Activated naive CD4-positive, alpha-beta T cell treated with anti-CD3 and anti-CD28 coated beads, Interleukin-2, amount 10 ng/mL, durations not matched to agents 7 days and 5 days (primary cell): Measurements from ENCODE around the gene SLC38A1.
"Not testable (repeated sequence)": the region's sequence is repeated elsewhere in the genome, so short reads cannot be mapped to it uniquely, and the experiment has no call there.

Experiments used
- CTCF ChIA-PET: fragments of 350-600 bp; sonication (Branson Sonifier 250); formaldehyde crosslinking; loops from one replicate; lab custom pipeline; 2021; ENCODE audit warnings: antibody characterized with exemption; lab: Charles Lee
- DNase-seq: peaks from one replicate; pipeline ENCODE4 v3.0.0-alpha.2; 2020
- H3K27ac Mint-ChIP-seq: one replicate; pipeline ENCODE4 v1.8.0; 2021; ENCODE audit warnings: mild to moderate bottlenecking, moderate library complexity, mixed read lengths
- H3K27me3 Mint-ChIP-seq: one replicate; pipeline ENCODE4 v1.8.0; 2021; ENCODE audit warnings: mild to moderate bottlenecking, mixed read lengths
- H3K36me3 Mint-ChIP-seq: one replicate; pipeline ENCODE4 v1.8.0; 2021; ENCODE audit warnings: mixed read lengths
- H3K4me1 Mint-ChIP-seq: one replicate; pipeline ENCODE4 v1.8.0; 2021; ENCODE audit warnings: mixed read lengths
- H3K4me3 Mint-ChIP-seq: one replicate; pipeline ENCODE4 v1.8.0; 2021; ENCODE audit warnings: mild to moderate bottlenecking, moderate library complexity, mixed read lengths
- H3K9me3 Mint-ChIP-seq: one replicate; pipeline ENCODE4 v1.8.0; 2021; ENCODE audit warnings: mixed read lengths

SLC38A1 gene

DNA sequence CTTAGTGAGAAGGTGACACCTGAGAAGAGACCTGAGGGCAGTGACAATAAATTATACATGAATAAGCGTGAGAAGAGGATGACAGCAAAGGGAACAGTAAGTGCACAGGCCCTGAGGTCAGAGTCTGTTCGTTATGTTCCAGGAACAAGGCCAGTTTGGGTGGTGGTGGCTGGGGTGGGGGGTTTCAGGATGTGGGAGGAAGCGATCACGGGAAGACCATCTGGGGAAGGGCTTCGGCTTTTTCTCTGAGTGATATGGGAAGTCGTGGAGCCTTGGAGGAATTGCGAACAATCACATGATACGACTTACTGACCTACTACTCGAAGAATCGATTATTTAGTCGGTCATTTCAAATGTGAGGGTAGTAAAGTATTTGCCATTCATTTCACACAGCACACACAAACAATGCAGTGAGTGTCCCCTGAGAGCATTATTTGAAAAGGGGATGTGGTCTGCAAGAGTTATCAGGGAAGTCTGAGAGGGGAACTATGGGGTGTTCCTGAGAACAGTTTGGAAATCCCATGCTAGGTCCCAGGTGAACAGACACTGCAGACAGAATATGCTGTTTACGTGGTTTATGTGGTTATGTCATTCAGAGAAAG is 94.7 kb downstream of the SLC38A1 start:
- Mint-ChIP-seq H3K4me1 (peaks cover 19% of the 10 kb centered on the region), H3K36me3 (peaks cover 5% of the 10 kb centered on the region), H3K27ac (no peak overlapping the region), H3K27me3 (no peaks in the 10 kb centered on the region), H3K4me3 (no peak overlapping the region), H3K9me3 (no peaks in the 10 kb centered on the region)
- no peak for DNase-seq
- CTCF ChIA-PET: no interaction called here

DNA sequence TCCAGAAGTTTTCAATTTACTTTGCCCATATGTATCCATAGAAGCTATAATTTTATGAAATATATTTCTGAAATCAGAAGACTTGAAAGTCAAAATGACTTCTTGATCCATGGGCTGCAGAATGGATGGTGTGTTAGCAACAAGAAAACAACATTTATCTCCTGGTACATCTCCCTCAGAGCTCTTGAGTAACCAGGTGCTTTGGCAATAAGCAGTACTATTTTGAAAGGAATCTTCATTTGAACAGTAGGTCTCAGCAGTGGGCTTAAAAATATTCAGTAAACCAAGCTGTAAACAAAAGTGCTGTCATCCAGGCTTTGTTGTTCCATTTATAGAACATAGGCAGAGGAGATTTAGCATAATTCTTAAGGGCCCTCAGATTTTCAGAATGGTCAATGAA is 100.4 kb downstream of the SLC38A1 start:
- H3K27me3 Mint-ChIP-seq: no peaks in the 10 kb centered on the region
- no peaks in the 10 kb centered on the region for H3K9me3 Mint-ChIP-seq
- H3K27ac Mint-ChIP-seq: no peak overlapping the region
- no peak for DNase-seq
- H3K4me3 Mint-ChIP-seq: no peak overlapping the region
- no peaks in the 10 kb centered on the region for H3K36me3 Mint-ChIP-seq
- no peaks in the 10 kb centered on the region for H3K4me1 Mint-ChIP-seq
- CTCF ChIA-PET: interaction anchor here (1.4 kb wide), 1 partner anchor 15 kb away, joined by 3 read pairs; no protein-coding TSS in a partner anchor

DNA sequence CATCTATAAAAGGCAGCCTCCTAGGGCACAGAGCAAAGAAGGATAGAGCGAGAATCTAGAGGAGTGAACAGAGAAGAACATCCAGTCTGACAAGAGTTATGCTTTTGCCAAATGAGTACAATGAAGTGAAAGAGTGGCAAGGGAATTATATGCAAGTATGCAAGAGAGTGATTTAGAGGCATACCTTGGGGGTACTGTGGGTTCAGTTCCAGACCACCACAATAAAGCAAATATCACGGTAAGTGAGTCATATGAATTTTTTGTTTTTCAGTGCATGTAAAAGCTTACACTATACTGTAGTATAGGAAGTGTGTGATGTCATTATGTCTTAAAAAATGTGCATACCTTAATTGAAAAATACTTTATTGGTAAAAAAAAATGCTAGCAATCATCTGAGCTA is 101.4 kb downstream of the SLC38A1 start:
- CTCF ChIA-PET: interaction anchor here (1.4 kb wide), 1 partner anchor 14 kb away, joined by 3 read pairs; no protein-coding TSS in a partner anchor
- Mint-ChIP-seq H3K27ac (no peak overlapping the region), H3K9me3 (peaks cover 3% of the 10 kb centered on the region), H3K4me3 (no peak overlapping the region), H3K36me3 (no peaks in the 10 kb centered on the region), H3K27me3 (no peaks in the 10 kb centered on the region), H3K4me1 (no peaks in the 10 kb centered on the region)
- DNase-seq: no peak

DNA sequence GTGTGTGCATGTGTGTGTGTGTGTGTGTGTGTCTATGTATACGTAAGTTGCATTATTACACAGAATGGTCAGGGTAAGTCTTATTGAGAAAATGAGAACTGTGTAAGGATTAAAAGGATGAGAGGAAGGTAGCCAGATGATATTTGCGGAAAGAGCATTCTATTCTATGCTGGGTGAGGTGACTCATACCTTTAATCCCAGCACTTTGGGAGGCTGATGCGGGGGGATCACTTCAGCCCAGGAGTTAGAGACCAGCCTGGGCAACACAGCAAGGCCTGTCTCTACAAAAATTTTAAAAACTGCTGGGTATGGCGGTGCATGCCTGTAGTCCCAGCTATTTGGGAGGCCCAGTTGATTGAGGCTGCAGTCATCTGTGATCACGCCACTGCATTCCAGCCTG is 103.7 kb downstream of the SLC38A1 start:
- Mint-ChIP-seq H3K9me3 (peaks cover 3% of the 10 kb centered on the region), H3K27ac (no peak overlapping the region), H3K36me3 (no peaks in the 10 kb centered on the region), H3K27me3 (no peaks in the 10 kb centered on the region), H3K4me1 (no peaks in the 10 kb centered on the region), H3K4me3 (no peak overlapping the region)
- CTCF ChIA-PET: no interaction called here
- DNase-seq: no peak

DNA sequence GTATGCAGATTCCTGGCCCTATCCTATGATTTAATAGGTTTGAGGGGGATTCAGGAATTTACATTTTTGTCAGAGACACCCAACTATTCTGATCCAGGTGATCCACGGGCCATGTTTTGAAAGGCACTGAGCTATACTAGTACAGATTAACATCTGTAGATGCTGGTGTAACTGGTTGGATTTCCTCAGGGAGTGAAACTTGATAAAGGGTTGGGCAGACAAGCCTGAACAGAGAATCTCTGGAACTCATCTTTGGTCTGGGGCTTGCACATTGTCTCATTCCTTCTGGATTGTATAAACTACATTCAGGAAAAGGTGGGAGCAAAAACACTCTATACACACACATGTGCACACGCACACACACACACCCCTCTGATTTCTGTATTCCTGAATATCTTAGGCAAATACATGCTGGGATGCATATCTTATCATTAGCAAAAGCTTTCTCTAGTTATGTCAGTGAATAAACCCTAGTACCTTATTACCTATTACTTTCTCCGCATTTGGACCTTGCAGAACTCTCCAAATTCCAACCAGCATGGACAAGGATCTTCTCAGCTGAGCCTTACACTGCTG is 104.6 kb downstream of the SLC38A1 start:
- H3K4me3 Mint-ChIP-seq: no peak overlapping the region
- peaks cover 3% of the 10 kb centered on the region for H3K9me3 Mint-ChIP-seq
- H3K4me1 Mint-ChIP-seq: no peaks in the 10 kb centered on the region
- CTCF ChIA-PET: no interaction called here
- no peaks in the 10 kb centered on the region for H3K36me3 Mint-ChIP-seq
- no peaks in the 10 kb centered on the region for H3K27me3 Mint-ChIP-seq
- H3K27ac Mint-ChIP-seq: no peak overlapping the region
- no peak for DNase-seq

DNA sequence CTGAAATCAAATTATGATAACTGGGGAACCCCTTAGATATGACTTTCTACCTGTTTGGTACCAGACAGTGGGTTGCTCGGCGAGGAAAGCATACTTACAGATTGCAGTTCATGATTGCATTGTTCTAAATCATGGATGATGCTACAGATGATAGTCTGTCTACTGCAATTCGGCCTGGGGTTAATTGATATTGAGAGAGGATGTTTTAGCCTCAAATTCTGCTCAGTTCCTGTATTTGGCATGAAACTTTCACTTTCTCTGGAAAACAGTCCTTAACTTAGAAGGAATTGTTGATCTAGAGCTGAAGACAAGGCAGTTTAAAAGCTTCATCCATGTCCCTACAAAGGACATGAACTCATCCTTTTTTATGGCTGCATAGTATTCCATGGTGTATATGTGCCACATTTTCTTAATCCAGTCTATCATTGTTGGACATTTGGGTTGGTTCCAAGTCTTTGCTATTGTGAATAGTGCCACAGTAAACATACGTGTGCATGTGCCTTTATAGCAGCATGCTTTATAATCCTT is 106.2 kb downstream of the SLC38A1 start:
- H3K27ac Mint-ChIP-seq, H3K4me1 Mint-ChIP-seq, H3K4me3 Mint-ChIP-seq, H3K27me3 Mint-ChIP-seq, H3K36me3 Mint-ChIP-seq, DNase-seq, H3K9me3 Mint-ChIP-seq, CTCF ChIA-PET: not testable (repeated sequence)

DNA sequence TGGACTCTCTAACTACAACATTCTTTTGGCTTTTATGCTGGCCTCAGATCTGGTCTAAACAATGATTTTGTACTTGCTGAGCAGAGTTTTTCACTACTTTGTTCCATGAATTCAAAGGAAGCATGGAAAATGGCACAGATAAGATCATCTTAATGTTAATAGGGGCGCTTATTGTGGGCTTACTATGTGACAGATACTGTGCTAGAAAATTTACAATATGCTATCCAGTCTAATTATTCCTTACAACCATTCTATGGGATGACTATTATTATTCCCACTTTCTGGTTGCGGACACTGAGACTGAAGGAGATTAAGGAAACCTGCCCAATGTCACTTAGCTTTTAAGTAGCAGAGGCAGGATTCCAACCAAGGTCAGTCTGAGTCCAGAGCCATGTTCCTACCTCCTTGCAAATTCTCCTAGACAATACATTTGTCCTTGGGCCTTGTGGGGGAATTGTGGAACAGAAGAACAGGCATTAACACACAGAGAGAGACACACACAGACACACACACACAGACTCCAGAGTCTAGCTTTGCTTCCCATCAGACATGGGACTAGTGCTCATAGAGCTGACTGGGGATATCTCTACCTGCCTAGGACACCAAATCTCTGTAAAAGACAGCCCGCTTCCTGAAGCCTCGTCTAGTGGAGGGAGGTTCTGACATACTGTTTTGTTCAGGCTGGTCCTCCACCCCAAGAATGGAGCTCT is 107.7 kb downstream of the SLC38A1 start:
- no peak for DNase-seq
- Mint-ChIP-seq H3K9me3 (peaks cover 9% of the 10 kb centered on the region), H3K27me3 (no peaks in the 10 kb centered on the region), H3K4me1 (peaks cover 4% of the 10 kb centered on the region), H3K27ac (no peak overlapping the region), H3K36me3 (peaks cover 5% of the 10 kb centered on the region), H3K4me3 (no peak overlapping the region)
- CTCF ChIA-PET: interaction anchor here (1.2 kb wide), 1 partner anchor 37 kb away, joined by 3 read pairs; no protein-coding TSS in a partner anchor

DNA sequence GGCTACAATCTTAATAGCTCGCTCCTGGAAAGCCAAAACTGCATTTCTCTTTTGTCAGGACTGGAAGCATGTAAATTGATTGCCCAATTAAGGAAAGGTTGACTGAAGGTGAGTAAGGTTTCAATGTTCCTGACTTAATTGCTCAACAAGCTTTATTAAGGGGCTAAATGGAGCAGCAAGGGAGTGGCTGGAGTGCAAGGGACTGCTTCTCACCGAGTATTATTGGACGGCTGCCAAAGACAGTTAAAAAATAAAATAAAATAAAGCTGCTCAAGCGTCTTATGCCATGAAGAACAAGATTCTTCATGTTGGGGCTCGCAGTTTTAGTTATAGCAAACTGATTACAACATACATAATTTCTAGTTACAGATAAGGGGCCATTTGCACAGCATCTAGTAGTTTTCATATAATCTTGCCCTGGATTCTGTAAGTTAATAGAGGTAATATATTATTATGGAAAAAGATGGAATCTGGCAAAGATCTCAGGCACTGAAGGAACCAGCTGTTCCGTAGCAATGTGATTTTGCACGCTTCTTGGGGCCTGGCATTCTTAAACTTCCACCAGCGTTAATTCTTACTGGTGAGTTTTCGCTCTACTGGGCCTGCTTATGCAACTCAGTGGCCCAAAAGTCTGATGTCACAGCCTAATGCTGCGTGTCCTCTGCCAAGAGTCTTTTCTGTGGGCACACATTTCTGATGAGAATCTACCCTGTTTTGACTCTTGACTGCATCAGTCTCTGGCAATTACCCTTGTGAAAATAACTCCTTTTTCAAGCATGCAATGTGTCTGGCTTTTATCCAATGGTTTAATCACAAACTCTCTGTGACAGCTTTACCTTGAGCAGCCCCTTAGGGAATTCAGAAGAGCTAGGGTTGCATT is 108.5 kb downstream of the SLC38A1 start:
- H3K9me3 Mint-ChIP-seq: peaks cover 12% of the 10 kb centered on the region
- no peaks in the 10 kb centered on the region for H3K27me3 Mint-ChIP-seq
- DNase-seq: no peak
- no peak overlapping the region for H3K4me3 Mint-ChIP-seq
- peaks cover 4% of the 10 kb centered on the region for H3K4me1 Mint-ChIP-seq
- H3K27ac Mint-ChIP-seq: no peak overlapping the region
- CTCF ChIA-PET: interaction anchor here (1.2 kb wide), 1 partner anchor 36 kb away, joined by 3 read pairs; no protein-coding TSS in a partner anchor
- H3K36me3 Mint-ChIP-seq: peaks cover 9% of the 10 kb centered on the region

DNA sequence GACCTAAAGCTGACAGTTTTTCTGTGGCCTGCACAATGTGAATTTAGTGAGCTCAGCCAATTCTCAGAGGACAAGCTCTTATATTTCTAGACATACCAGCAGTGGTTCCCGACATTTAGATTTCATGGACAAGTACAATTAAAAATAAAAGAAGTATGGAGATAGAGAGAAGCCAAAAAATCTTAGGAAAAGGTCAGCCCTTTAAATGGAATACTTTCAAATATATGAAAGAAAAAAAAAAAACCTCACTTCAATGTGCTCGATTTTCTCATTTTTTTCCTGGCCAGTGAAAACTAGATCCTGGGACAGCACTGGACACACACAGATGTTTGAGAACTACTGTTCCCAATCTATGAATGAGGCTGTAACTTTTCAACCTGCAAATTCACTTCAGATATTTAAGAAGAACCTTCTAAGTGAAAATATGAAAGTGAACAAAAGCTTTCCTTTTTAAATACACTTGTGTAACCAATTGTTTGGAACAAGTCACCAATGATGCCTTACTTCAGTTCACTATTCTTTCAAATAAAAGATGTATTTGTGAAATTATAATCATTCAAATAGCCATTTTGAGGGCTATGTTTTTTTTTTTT is 109.4 kb downstream of the SLC38A1 start:
- Mint-ChIP-seq H3K36me3 (peaks cover 9% of the 10 kb centered on the region), H3K27me3 (no peaks in the 10 kb centered on the region), H3K4me3 (no peak overlapping the region), H3K9me3 (peaks cover 12% of the 10 kb centered on the region), H3K27ac (no peak overlapping the region), H3K4me1 (peaks cover 4% of the 10 kb centered on the region)
- CTCF ChIA-PET: interaction anchor here (0.6 kb wide), 1 partner anchor 143 kb away, joined by 3 read pairs; no protein-coding TSS in a partner anchor
- DNase-seq: no peak

DNA sequence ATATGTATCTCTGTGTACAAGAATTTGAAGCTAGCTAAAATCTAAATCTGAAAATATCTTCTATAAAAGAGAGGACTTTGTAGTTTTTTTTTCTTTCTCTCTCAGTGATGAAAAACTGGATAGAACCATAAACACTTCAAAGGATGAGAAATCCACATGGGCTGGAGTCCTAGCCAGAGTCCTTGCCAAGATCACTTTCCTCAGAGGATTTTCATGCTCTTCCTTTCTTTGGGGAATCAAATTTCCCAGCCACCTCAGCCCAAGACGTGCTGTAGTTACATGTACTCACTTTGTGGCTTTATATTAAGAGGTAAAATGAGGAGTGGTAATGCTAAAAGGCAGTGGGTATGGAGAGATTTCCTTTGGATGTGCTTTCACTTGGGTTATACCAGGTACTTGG is 110.3 kb downstream of the SLC38A1 start:
- CTCF ChIA-PET: no interaction called here
- Mint-ChIP-seq H3K9me3 (peaks cover 12% of the 10 kb centered on the region), H3K4me3 (no peak overlapping the region), H3K4me1 (peaks cover 4% of the 10 kb centered on the region), H3K27ac (no peak overlapping the region), H3K27me3 (no peaks in the 10 kb centered on the region), H3K36me3 (peaks cover 9% of the 10 kb centered on the region)
- no peak for DNase-seq

DNA sequence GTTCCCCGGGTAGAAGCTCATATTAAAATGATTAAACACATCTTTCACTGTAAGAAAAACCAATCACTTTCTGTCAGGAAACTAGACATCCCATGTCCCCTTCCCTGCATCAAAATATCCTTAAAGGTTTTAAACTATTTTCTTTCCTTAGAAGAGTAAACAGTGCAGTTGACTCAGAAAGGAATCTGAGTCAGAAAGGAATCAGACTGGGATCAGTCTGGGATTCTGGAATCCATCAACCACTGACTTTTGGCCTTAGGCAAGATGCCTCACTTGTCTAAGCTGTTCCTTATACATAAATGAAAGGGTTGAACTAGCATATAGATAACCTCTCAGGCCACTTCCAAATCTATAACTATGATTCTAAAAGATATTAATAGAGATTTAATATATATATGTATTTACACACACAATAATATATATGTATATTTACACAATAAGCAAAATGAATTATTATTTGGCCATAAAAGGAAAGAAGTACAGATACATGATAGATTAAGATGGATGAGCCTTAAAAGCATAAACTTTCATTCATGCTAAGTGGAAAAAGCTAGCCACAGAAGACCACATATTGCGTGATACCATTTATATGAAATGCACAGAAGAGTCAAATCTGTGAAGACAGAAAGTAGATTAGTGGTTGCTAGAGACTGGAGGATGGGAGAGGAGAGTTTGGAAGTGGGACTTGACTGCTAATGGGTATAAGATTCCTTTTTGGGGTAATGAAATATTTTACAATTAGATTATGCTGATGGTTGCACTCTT is 114.4 kb downstream of the SLC38A1 start:
- Mint-ChIP-seq H3K9me3 (peaks cover 9% of the 10 kb centered on the region), H3K27ac (no peak overlapping the region), H3K4me1 (peaks cover 4% of the 10 kb centered on the region), H3K27me3 (peaks cover 4% of the 10 kb centered on the region), H3K36me3 (peaks cover 9% of the 10 kb centered on the region), H3K4me3 (no peak overlapping the region)
- CTCF ChIA-PET: interaction anchor here (0.6 to 1.5 kb wide), 11 partner anchors 14 to 1505 kb away, joined by 3 to 5 read pairs (median 3); no protein-coding TSS in a partner anchor
- DNase-seq: no peak

DNA sequence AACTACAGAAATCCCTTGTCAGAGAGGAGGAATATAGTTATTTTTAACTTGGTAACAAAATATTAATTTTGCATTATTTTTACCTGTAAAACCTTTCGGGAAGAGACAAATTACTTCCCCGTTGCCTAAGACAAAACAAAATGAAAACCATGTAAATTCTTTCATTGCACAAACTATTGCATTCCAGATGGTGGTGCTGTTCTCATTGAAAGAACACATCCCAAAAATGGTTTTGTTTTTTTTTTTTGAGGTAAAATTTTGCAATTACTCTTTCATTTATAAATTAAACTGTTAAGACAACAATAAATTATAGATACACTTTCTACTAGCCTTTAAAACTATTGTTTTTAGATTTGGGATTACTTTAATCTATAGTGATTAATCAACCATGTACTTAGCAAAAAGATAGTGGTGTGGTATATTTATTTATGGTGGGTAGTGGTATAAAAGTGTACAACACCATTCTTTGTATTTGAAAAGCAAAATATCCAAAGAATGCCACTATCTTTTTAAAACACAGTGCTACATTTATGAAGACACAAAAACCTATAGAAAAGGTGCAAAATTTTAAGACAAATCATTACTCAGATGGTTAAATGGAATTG is 115.5 kb downstream of the SLC38A1 start:
- Mint-ChIP-seq H3K36me3 (peaks cover 9% of the 10 kb centered on the region), H3K27ac (no peak overlapping the region), H3K4me1 (peaks cover 4% of the 10 kb centered on the region), H3K9me3 (peaks cover 9% of the 10 kb centered on the region), H3K4me3 (no peak overlapping the region), H3K27me3 (peaks cover 7% of the 10 kb centered on the region)
- DNase-seq: no peak
- CTCF ChIA-PET: interaction anchor here (0.7 to 1.5 kb wide), 9 partner anchors 15 to 151 kb away, joined by 3 to 5 read pairs (median 3); no protein-coding TSS in a partner anchor
